Activated gamma-delta T cell (primary cell): ENCODE results near the gene ACTR1A.
"Not testable (repeated sequence)": the region's sequence is repeated elsewhere in the genome, so short reads cannot be mapped to it uniquely, and the experiment has no call there.

Experiments used
- DNase-seq: peaks from one replicate; lab custom pipeline; 2025; lab: John Stamatoyannopoulos, UW

ACTR1A gene

GRCh38 chr10:102454662-102455487, 47.6 kb downstream of the ACTR1A start:
- DNase-seq = not testable (repeated sequence)

DNA sequence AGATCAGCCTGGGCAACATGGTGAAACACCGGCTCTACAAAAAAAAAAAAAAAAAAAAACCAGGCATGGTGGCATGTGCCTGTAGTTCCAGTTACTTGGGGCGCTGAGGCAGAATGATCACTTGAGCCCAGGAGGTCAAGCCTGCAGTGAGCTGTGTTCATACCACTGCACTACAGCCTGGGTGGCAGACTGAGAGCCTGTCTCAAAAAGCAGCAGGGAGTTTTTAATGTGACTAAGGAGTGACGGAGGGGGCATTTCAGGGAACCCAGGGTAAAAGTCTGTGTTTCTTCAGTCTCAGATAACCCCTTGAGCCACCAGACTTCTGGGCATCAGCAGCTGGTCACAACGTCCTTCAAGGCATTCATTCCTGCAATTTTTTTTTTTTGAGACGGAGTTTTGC, 49.0 kb downstream of the ACTR1A start:
- no peak for DNase-seq

- no peak for DNase-seq
Observed at GRCh38 chr10:102452672-102453340, 49.7 kb downstream of the ACTR1A start.

- no peak for DNase-seq
Observed at GRCh38 chr10:102451105-102451969, 51.2 kb downstream of the ACTR1A start, which contains the start of gene C10orf95. C10orf95 (minus strand) TSS chr10:102451543; CDS start chr10:102451093, 450 bp downstream.

GRCh38 chr10:102450374-102451104, 52.0 kb downstream of the ACTR1A start:
- DNase-seq = peak; percentile 91

- no peak for DNase-seq
Observed at GRCh38 chr10:102450124-102450373, 52.5 kb downstream of the ACTR1A start.

DNA sequence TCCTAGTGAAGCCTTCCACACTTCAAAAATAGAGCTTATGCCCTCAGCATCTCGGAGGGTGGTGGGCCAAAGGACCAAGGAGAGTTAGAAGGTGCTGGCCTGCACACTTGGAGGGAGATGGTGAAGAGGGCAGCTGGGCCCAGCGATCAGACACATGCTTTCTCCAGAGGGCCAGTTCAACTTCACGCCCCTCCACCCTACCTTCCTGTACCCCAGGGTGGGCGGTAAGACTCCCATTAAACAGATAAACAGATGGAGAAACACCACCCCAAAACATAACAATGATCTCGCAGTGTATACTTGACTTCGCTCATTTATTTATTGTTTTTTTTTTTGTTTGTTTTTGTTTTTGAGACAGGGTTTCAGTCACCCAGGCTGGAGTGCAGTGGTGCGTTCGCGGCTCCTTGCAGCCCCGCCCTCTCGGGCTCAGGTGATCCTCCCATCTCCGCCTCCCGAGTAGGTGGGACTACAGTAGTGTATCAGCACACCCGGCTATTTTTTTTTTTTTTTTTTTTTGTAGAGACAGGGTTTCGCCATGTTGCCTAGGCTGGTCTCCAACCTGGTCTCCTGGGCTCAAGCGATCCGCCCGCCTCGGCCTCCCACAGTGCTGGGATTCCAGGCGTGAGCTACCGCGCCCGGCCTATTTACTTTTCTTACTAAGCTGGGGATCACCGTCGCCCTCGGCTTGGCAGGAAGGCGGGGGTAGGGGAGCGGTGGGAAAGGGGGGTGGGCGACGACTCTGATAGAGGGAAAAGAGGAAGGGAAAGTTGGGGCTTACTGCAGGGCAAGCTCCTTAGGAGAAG, 53.0 kb downstream of the ACTR1A start:
- peak; percentile 57 for DNase-seq

DNA sequence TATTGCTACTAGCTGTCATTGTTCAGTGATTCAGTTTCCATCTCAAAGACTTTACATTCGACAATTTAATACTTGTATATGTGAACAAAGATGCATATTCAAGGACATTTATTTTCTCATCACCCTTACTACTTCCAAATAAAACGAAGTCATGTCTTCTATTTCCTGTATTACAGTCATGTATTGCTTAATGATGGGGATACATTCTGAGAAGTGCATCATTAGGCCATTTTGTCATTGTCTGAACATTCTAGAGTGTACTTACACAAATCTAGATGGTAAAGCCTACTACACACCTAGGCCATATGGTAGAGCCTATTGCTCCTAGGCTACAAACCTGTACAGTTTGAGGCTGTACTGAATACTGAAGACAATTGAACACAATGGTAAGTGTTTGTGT, 57.7 kb downstream of the ACTR1A start:
- no peak for DNase-seq

DNA sequence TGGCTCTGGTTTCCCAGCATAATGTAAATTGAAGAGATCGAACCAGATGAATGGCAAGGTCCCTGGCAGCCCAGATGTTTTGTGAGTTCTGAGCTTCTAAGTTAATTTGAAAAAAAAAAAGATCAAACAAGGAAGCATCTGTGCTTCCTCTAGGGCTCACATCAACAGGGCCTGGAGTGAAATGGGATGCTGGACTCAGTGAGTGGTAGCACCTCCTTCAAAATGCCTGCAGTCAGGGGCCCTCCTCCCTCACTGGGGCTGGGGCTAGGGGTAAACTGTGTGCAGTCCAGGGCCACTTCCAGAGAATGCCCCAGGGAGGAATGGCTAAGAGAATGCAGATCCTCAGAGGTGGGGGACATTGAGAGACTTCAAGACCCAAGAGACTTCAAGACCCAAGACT, 64.1 kb downstream of the ACTR1A start:
- no peak for DNase-seq

DNA sequence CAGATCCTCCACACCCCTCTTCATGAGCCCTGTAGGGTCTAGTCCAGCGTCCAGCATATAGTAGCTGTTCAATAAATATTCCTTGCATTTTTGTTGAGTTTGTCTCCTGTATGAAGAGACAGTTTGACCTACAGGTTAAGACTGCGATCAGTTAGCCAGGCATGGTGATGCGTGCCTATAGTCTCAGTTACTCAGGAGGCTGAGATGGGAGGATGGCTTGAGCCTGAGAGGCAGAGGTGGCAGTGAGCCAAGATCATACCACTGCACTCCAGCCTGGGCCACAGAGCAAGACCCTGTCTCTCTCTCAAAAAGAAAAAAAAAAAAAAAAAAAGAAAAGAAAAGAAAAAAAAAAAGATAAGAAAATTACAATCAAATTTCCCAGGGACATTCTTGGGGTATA, 65.0 kb downstream of the ACTR1A start:
- DNase-seq = no peak

DNA sequence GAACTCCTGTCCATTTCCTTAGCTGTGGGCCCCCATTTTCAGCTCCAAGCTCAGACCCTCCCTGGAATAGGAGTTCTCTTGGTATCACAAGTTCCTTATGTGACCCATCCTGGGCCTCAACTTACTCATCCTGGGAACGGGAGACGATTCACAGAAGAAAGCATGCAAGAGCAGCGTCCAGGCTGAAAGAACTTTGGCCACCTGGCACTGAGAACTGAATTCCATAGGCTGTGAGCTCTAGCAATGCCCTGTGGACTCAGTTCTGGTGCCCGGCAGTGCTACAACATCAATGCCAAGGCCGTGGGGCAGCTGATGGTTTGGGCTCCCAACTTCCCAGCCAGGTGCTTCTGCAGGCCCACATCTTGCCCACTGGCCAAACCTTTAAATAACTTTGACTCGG, 66.2 kb downstream of the ACTR1A start:
- DNase-seq = no peak

- no peak for DNase-seq
Observed at GRCh38 chr10:102435529-102436233, 66.8 kb downstream of the ACTR1A start.

GRCh38 chr10:102435133-102435497, 67.4 kb downstream of the ACTR1A start:
- DNase-seq = no peak

DNA sequence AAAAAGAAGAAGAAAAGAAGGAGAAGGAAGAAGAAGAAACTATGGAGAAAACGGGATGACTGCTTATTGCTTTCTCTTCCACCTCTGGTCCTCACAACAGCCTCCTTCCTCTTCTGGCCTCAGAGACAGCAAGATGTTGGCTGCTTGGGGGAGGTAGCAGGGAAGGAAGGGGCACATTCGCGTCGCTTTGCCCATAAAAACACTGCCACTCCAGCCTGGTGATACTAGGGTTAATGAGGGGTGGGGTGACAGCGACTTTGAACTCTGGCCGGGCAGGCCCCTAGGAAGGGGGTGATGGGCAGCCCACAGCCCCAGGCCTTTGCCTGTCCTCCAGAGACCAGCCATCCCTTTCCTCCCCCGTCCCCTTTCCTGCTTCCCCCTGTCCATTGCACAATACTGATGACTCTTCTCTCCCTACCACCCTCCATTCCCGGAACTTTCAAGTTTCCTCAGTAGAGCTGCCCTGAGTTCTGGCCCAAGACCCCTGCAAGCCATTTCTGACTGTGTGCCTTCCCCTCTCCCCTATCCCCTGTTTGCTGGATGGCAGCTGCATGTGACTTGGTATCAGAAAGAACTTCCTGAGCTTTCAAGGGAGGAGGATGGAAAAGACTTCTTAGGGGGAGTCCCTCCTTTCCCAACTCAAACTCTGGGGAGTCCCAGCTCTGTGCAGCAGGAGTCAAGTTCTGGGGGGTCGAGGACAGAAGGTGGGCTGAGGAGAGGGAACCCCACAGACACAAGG, 67.9 kb downstream of the ACTR1A start:
- DNase-seq = no peak

DNA sequence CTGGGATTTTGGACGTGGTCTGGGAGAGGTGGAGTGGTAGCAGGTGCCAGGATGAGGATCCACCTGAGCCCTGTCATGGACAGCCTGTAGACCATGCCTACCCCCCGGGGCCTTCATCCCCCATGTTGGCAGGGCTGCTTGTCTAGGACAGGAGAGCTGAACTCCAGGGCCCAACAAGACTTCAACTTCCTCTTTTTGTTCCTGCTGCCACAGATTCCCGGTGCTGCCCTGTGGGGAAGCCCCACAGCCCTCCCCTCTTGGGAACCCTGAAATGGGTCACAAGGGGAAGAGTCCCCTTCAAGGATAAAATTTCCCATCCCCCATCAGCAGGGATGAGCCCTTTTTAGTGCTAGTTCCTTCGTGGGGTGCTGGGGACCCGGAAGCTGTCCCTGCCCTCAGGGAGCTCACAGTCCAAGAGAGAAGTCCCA, 68.9 kb downstream of the ACTR1A start:
- DNase-seq = no peak

DNA sequence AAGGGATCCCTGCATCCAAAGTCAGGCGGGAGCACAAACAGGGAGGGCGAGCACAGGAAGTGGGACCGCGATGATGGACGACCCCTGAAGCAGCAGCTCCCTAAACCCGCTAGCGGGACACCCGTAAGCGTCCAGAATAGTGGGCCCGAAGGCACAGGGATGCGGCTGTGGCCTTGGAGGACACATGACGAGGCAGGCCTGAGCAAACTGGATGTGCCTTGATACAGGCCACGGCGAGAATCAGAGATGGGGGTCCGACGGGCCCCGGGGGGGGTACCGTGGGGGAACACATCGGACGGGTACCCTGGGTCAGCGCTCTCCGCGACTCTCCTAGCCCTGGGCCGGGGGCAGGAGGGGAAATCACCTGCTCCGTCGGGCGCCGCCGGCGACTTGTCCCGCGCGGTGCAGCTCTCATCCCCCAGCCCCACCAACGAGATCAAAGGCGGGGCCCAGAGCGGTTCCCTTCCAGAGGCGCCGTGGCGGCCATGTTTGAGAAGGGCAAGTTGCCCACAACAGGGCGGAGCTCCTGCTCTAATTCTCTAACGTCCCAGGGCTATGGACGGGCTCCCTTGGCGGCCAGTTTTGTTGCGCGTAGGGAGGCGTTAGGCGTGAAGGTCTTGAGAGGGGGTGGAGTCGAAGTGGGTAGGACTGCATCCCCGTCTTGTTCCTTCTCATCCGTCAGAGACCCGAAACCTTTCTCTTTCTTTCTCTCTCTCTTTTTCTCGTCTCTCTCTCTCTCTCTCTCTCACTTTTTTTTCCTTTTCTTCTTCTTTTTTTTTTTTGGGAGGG, 70.2 kb downstream of the ACTR1A start, which contains the start of gene CUEDC2:
CUEDC2 (minus strand) TSS at position 413 of the 789 bp plus-strand sequence. CDS start 7,386 bp downstream, outside the sequence.
- DNase-seq = peak; percentile 76

- no peak for DNase-seq
Observed at GRCh38 chr10:102431452-102432124, 70.9 kb downstream of the ACTR1A start.

DNA sequence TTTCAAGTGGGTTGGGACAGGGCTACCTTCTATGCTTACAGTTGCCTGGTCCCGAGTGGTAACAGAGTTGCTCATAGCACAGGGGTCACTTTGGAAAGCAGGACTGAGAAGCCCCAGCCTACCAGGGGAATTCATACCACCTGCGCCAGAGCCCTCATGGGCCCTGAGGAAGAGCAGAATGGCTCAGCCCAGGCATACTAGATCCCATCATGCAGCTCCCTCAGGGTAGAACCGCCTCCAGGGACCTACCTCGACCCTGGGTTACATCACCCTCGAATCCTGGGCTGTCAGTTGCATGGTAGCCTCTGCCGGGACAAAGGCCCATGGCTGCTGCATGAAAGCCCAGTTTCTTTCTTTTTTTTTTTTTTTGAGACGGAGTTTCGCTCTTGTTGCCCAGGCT, 73.0 kb downstream of the ACTR1A start:
- no peak for DNase-seq
